Stimulated activated CD4-positive, alpha-beta T cell treated with anti-CD3 and anti-CD28 coated beads, Interleukin-4, amount 100 ng/mL, for 4 hours (primary cell): ENCODE results near the gene NXPH4.

Experiments used
- DNase-seq, 2 experiments: peaks; one replicate each; pipeline ENCODE4 v3.0.0-alpha.2; 2020

NXPH4 gene

GRCh38 chr12:57244312-57244696 is 27.7 kb downstream of the NXPH4 start:
- no peak for DNase-seq

- no peak for DNase-seq
These were observed 30.4 kb downstream of the NXPH4 start for GRCh38 chr12:57247041-57247440.

GRCh38 chr12:57248934-57249742 is 32.5 kb downstream of the NXPH4 start:
- DNase-seq: no peak

- DNase-seq: no peak
These were observed 33.9 kb downstream of the NXPH4 start for GRCh38 chr12:57250541-57250940.

GRCh38 chr12:57250956-57251355 is 34.4 kb downstream of the NXPH4 start, which contains the start of gene STAC3:
TSS of gene STAC3 (minus strand) at chr12:57251187. CDS start at chr12:57249636, 1,551 bp downstream.
- DNase-seq: no peak

GRCh38 chr12:57254506-57255280 is 38.1 kb downstream of the NXPH4 start:
- no peak for DNase-seq

- DNase-seq: no peak
These were observed 39.3 kb downstream of the NXPH4 start for GRCh38 chr12:57255916-57256315.

GRCh38 chr12:57258977-57259970 is 42.7 kb downstream of the NXPH4 start:
- DNase-seq: no peak

GRCh38 chr12:57260366-57260765 is 43.8 kb downstream of the NXPH4 start:
- DNase-seq: no peak

- DNase-seq: no peak
These were observed 44.9 kb downstream of the NXPH4 start for GRCh38 chr12:57261428-57261865.

- DNase-seq: no peak
These were observed 45.7 kb downstream of the NXPH4 start for GRCh38 chr12:57262126-57262822.

- DNase-seq: no peak
These were observed 46.5 kb downstream of the NXPH4 start for GRCh38 chr12:57263096-57263495.

- no peak for DNase-seq
These were observed 50.1 kb downstream of the NXPH4 start for GRCh38 chr12:57266681-57267080.

GRCh38 chr12:57268264-57268663 is 51.7 kb downstream of the NXPH4 start:
- no peak for DNase-seq

GRCh38 chr12:57270966-57271470 is 54.4 kb downstream of the NXPH4 start:
- no peak for DNase-seq

- DNase-seq: no peak
These were observed 56.0 kb downstream of the NXPH4 start for GRCh38 chr12:57272337-57273151.

GRCh38 chr12:57273516-57273915 is 56.9 kb downstream of the NXPH4 start:
- DNase-seq: no peak
